RCC 7860 (cell line): ENCODE results near the gene IQCB1.
A peak's percentile ranks its signal among the peaks of the same experiment; 100 is the strongest.
"Not testable (repeated sequence)": the region's sequence is repeated elsewhere in the genome, so short reads cannot be mapped to it uniquely, and the experiment has no call there.

Source experiments
- DNase-seq: peaks from one replicate; pipeline ENCODE4 v3.0.0-alpha.2; 2015; ENCODE audit warnings: low spot score
- FAIRE-seq: peaks from 2 replicates; lab custom pipeline; 2012; peaks lifted over from hg19 to GRCh38; lab: Jason Lieb, UNC

IQCB1 gene

GRCh38 chr3:121817753-121818152 lies 17.1 kb downstream of the IQCB1 start:
- no peak for FAIRE-seq
- DNase-seq: no peak

- FAIRE-seq (no peak), DNase-seq (no peak)
Measured at GRCh38 chr3:121809249-121809648, 25.6 kb downstream of the IQCB1 start.

- FAIRE-seq (no peak), DNase-seq (no peak)
Measured at GRCh38 chr3:121803771-121804320, 31.0 kb downstream of the IQCB1 start.

GRCh38 chr3:121800906-121801305 lies 34.0 kb downstream of the IQCB1 start:
- DNase-seq (no peak), FAIRE-seq (no peak)

GRCh38 chr3:121796970-121797369 lies 37.9 kb downstream of the IQCB1 start:
- DNase-seq (no peak), FAIRE-seq (no peak)

- DNase-seq (no peak), FAIRE-seq (no peak)
Measured at GRCh38 chr3:121794264-121794983, 40.4 kb downstream of the IQCB1 start.

GRCh38 chr3:121793078-121793477 lies 41.8 kb downstream of the IQCB1 start:
- DNase-seq (no peak), FAIRE-seq (no peak)

- no peak for DNase-seq
- no peak for FAIRE-seq
Measured at GRCh38 chr3:121786485-121786884, 48.4 kb downstream of the IQCB1 start.

- not testable (repeated sequence) for FAIRE-seq, DNase-seq
Measured at GRCh38 chr3:121782784-121783183, 52.1 kb downstream of the IQCB1 start.

- no peak for FAIRE-seq
Measured at GRCh38 chr3:121781611-121782010, 53.2 kb downstream of the IQCB1 start.

GRCh38 chr3:121775095-121775494 lies 59.8 kb downstream of the IQCB1 start:
- not testable (repeated sequence) for DNase-seq, FAIRE-seq

More at GRCh38 chr3:121781611-121782010, 53.2 kb downstream of the IQCB1 start:
- DNase-seq: no peak

- DNase-seq: no peak
- peak; percentile 29 for FAIRE-seq
Measured at GRCh38 chr3:121769246-121769645, 65.6 kb downstream of the IQCB1 start.

GRCh38 chr3:121768452-121768851 lies 66.4 kb downstream of the IQCB1 start:
- DNase-seq: no peak

GRCh38 chr3:121759541-121760202 lies 75.2 kb downstream of the IQCB1 start:
- DNase-seq (no peak), FAIRE-seq (no peak)

More at GRCh38 chr3:121768452-121768851, 66.4 kb downstream of the IQCB1 start:
- FAIRE-seq: no peak

GRCh38 chr3:121758727-121759450 lies 76.0 kb downstream of the IQCB1 start:
- no peak for FAIRE-seq
- no peak for DNase-seq

GRCh38 chr3:121757812-121758545 lies 76.9 kb downstream of the IQCB1 start:
- no peak for FAIRE-seq
- DNase-seq: no peak

GRCh38 chr3:121757087-121757811 lies 77.6 kb downstream of the IQCB1 start:
- no peak for DNase-seq
- no peak for FAIRE-seq

- FAIRE-seq: no peak
- DNase-seq: no peak
Measured at GRCh38 chr3:121752772-121753171, 82.1 kb downstream of the IQCB1 start.

GRCh38 chr3:121752261-121752660 lies 82.6 kb downstream of the IQCB1 start:
- FAIRE-seq (no peak), DNase-seq (no peak)

- DNase-seq (no peak), FAIRE-seq (no peak)
Measured at GRCh38 chr3:121750087-121750415, 84.8 kb downstream of the IQCB1 start.
